Iris pigment epithelial cell (primary cell): ENCODE data around the gene OAT.
"Not testable (repeated sequence)": the region's sequence is repeated elsewhere in the genome, so short reads cannot be mapped to it uniquely, and the experiment has no call there.

Experiments
- DNase-seq: peaks from one replicate; pipeline ENCODE4 v3.0.0-alpha.2; 2011; ENCODE audit warnings: low read depth

Gene OAT

DNA sequence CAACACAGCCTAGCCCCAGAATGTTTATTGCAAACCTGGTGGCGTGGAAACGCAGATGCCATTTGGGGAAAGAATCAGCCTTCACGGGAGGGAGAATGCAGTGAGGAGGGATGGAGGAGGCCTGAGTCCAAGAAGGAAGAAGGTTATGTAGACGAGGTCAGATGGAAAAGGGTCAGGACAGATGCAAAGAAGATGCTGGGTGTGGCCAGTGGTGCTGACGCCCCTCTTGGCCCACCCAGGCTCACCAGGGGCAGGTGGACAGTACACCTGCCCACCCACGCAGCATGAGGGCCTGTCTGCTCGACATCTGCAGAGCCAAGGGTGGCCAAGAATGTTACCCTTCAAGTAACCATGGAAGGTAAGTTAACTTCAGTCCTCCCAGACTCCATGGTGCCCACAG is 40.5 kb downstream of the OAT start:
- no peak for DNase-seq

GRCh38 chr10:124377101-124377500 is 41.6 kb downstream of the OAT start:
- DNase-seq: no peak

- DNase-seq: no peak
These were observed 42.3 kb downstream of the OAT start for GRCh38 chr10:124376411-124376810.

GRCh38 chr10:124375691-124376090 is 43.0 kb downstream of the OAT start:
- DNase-seq: no peak

- no peak for DNase-seq
These were observed 43.4 kb downstream of the OAT start for GRCh38 chr10:124375353-124375614.

- no peak for DNase-seq
These were observed 44.0 kb downstream of the OAT start for GRCh38 chr10:124374535-124375352.

DNA sequence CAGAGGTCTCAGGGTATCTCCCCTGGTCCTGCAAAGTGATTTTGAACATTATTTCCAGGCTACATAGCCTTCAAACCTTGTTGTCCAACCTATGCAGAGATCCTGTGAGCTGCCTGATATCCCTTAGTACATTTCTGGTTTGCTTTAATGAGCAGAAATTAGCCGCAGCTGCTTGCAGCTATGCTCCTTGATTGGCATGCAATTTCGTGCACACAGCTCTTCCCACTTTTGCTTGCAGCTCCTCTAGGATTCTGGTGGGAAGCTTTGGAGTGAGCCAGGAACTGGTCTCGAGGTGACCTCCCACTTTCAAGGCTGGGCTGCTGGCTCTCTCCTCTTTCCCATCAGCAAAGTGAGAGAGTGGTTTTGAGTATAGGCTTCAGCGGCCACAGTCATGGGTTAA is 45.8 kb downstream of the OAT start:
- DNase-seq: no peak

GRCh38 chr10:124370426-124370825 is 48.3 kb downstream of the OAT start:
- no peak for DNase-seq

DNA sequence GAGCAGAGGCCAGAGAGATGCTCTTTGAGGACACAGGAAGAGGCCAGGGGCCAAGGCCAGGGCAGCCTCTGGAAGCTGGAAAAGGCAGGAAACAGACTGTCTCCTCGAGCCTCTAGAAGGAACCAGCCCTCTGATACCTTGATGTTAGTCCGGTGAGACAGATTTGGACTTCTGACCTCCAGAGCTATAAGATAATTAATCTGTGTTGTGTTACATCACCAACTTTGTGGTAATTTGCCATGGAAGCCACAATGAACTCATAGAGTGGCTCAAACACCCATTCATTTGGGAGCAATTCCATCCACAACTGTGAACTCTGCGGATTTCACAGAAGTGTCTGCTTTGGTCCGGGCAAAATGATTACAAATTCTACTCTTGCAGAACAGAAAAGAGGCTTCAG is 48.7 kb downstream of the OAT start:
- no peak for DNase-seq

DNA sequence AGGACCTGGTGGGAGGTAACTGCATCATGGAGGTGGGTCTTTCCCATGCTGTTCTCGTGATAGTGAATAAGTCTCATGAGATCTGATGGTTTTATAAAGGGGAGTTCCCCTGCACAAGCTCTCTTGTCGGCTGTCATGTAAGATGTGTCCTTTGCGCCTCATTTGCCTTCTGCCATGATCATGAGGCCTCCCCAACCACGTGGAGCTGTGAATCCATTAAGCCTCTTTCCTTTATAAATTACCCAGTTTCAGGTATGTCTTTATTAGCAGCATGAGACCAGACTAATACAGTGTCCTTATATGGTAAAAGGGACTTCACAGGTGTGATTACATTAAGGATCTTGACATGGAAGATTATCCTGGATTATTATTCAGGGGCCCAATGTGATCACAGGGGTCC is 49.2 kb downstream of the OAT start:
- not testable (repeated sequence) for DNase-seq

DNA sequence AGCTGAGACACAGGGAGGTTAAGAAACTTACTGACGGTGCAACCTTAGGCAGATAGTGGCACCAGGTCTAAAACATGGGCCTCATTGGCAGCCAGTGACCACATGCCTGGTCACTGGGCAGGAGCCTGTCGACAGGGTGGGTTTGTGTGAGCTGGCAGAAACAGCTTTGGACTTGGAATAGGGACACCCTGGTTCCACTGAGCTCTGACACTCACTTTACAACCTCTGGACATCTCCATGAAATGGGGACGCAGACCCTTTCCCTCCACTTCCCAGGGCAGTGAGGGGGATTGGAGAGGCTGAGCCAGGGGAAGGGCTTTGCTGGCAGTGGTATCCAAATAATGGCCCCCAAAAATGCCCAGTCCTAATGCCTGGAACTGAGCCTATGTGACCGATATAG is 49.7 kb downstream of the OAT start:
- no peak for DNase-seq

DNA sequence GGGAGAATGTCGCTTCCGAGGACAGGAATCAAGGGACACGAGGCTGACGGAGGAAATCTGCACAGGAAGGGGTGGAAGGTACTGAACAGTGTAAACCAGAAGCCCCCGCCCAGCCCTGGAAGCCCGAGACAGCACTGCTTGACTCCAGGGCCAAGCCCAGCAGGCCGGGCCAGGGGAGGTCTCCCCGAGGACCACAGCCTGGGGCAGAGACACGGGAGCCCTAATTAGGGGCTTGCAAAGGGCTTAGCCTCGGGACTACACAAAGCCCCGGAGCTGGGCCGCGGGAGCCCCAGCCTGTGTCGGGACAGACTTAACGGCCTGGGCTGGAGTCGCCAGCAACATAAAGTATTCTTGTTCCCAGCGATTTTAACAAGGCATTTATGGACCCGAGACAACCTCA is 50.8 kb downstream of the OAT start:
- no peak for DNase-seq

- no peak for DNase-seq
These were observed 51.3 kb downstream of the OAT start for GRCh38 chr10:124367414-124367813.

DNA sequence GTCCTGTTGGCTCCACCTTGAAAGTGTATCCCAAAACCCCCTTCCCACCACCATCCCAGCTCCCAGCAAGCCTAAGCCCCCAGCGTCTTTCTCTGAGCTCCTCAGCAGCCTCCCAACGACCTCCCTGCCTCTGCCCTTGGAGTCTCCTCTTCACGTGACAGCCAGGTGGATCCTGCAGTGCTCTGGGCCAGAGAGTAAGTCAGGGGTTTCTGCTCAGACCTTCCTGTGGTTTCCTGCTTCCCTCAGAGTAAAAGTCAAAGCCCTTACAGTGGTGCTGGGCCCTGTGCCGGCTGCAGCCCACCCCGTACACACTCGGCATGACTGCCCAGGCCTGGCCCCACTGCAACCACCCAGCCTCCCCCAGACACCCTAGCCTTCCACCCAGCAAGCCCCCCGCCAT is 51.9 kb downstream of the OAT start:
- no peak for DNase-seq

DNA sequence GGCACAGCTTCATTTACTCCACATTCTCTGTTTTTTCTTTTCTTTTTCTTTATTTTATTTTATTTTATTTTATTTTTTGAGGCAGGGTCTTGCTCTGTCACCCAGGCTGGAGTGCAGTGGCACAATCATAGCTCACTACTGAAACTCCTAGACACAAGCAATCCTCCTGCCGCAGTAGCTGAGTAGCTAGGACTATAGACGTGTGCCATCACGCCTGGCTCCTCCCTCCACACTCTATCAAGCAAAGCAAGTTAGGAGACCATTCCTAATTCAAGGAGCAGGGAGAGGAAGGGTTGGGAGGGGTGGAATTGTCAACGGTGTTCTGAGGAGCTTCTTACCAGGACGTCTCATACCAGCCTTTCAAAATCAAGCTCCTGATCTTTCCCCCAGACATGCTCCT is 52.4 kb downstream of the OAT start:
- no peak for DNase-seq

DNA sequence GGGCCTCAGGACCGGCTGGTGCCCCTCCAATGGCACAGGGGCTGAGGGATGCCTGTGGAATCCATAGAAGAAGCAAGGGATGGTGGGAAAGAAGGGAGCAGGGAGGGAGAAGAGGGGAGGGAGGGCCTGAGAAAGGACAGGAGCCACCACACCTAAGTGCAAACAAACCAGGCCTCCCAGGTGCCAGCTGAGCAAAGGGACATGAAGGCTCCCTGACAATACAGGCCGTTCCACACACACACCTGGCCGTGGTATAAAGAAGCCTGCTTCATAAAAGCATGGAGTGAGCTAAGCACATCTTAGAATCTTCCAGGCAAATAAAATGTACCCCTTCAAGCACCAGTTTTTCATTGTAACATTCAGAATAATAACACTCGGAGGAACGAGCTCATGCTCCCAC is 54.0 kb downstream of the OAT start:
- no peak for DNase-seq

DNA sequence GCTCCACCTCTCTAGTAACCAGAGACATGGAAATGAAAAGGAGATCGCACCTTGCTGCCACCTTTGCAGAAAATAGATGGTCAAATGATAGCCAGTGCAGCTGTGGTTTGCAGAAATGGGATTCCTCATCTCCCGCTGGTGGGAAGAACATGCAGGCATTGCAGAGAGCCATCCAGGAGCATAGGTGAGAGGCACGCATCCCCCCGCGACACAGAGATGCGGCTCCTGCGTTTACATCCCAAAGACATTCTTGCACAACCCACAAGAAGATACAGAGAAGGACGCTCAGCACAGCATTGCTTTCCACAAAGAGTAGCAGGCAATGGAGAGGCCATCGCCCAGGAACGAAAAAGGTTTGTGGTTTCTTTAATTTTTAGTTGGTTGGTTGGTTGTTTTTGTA is 56.2 kb downstream of the OAT start:
- no peak for DNase-seq

- no peak for DNase-seq
These were observed 59.3 kb downstream of the OAT start for GRCh38 chr10:124359336-124359832.

DNA sequence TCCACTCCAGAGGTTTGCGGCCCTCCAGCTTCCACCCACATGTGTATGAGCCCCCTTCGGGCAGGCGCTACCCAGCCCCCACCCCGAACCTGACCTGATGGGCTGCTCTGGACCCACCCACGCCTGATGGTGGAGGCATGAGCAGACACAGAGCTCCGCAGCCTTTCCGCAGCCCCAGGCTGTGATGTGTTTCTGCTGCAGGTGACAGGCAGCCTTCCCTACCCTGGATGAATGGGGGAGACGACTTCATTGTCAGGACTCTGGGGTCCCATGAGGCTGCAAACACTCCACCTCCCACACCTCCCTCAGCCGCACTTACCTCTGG is 61.2 kb downstream of the OAT start:
- no peak for DNase-seq

GRCh38 chr10:124356701-124357560 is 61.8 kb downstream of the OAT start:
- DNase-seq: no peak

- peak; percentile 80 for DNase-seq
These were observed 64.0 kb downstream of the OAT start for GRCh38 chr10:124354411-124355382.

DNA sequence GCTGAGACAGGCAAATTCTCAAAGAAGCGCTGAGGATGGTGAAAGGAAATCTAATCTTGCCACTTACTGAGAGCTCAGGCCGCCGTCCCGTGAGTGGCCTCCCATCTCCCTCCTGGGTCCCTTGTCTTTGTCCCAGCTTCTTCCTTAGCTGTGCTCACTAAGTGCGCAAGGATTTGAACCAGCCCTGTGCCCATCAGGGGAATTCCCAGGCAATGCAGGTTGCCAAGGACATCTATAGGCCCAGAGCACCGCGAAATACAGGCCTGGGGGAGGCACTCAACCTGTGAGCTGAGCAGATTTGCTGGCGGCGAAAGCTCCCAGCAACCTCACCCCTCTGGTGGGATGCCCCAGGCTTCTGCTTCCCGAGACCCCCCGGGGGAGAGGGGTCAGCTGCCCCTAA is 64.8 kb downstream of the OAT start:
- no peak for DNase-seq
